ENCODE measurements around the gene IL20. TPM values are rescaled to one million over a fixed set of nuclear protein-coding genes. Genes with fewer than 3 reads are reported as not detected.
A peak's percentile ranks its signal among the peaks of the same experiment; 100 is the strongest.

Gene IL20, protein sequence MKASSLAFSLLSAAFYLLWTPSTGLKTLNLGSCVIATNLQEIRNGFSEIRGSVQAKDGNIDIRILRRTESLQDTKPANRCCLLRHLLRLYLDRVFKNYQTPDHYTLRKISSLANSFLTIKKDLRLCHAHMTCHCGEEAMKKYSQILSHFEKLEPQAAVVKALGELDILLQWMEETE
- not detected in 2 replicates for total RNA-seq (2021; fragmentation: NEBNext Ultra II Directional; extraction: Animal tissue kit (Norgen Biotek cat#: 25700))
- not detected in 2 replicates for polyA plus RNA-seq (2011; rRNA removed)
- not detected for polyA plus RNA-seq (2011; cell fraction: cytosol; rRNA removed)
- polyA plus RNA-seq (2011; cell fraction: nucleus; rRNA removed) = not detected
- polyA plus RNA-seq (2012, experiment 1 of 2) = not detected in 4 replicates
- polyA plus RNA-seq (2012, experiment 2 of 2) = not detected
- polyA plus RNA-seq (2013, experiment 1 of 2) = not detected
- polyA plus RNA-seq (2013, experiment 2 of 2) = not detected
- polyA minus RNA-seq (2011; rRNA and poly(A)+ RNA removed) = not detected in 2 replicates
- polyA minus RNA-seq (2011; cell fraction: cytosol; rRNA and poly(A)+ RNA removed) = not detected
- polyA minus RNA-seq (2011; cell fraction: nucleus; rRNA and poly(A)+ RNA removed) = not detected
- long read RNA-seq, experiment 1 = 0 reads
- long read RNA-seq, experiment 2 = 0 reads

DNA sequence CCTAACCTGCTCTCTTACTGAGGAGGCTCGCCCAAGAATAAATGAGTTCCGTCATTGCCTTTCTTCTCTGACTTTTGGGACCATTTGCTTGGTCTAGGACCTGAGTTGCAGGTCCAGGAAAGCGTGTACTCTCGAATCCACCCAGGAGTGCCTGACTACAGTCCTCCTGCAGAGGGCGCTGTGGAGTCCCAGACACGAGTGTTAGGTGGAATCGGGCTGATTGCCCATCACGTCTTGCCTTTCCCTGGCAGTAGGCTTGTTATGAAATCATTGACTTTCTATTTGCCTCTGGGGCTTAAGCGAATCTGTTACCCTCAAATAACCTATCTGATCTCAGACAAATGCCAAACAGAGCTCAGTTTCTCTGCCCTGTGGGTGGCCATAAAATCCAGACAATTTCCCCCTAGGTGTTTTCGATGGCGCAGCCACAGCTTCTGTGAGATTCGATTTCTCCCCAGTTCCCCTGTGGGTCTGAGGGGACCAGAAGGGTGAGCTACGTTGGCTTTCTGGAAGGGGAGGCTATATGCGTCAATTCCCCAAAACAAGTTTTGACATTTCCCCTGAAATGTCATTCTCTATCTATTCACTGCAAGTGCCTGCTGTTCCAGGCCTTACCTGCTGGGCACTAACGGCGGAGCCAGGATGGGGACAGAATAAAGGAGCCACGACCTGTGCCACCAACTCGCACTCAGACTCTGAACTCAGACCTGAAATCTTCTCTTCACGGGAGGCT, at the start of gene IL20:
IL20 (plus strand) TSS at position 685 of the 733 bp plus-strand sequence. CDS start 230 bp downstream, outside the sequence.
- H2AFZ ChIP-seq (ENCODE audit: low read length) = no peak within 1 kb of the TSS
- FAIRE-seq (peak; percentile 82), DNase-seq (ENCODE audit: low read depth in 1 of 2, low spot score in 2 of 2) (peak; percentile 43 to 96)
- no peaks in the 10 kb centered on the region for H3K4me1 ChIP-seq (replicated peaks in 1 of 4; ENCODE audit: control insufficient read depth in 3 of 4, insufficient read depth in 4 of 4, low read length in 3 of 4)
- H3K4ac ChIP-seq (replicated peaks; ENCODE audit: insufficient read length, low read depth, low read length) = no peak within 1 kb of the TSS
- no peak within 1 kb of the TSS for H2BK12ac ChIP-seq (ENCODE audit: low read depth, low read length)
- H3K9me3 ChIP-seq (ENCODE audit: insufficient read depth in 2 of 2, low read depth in 1 of 2, low read length in 1 of 2) = no peaks in the 10 kb centered on the region
- H3K23me2 ChIP-seq (ENCODE audit: low read depth, low read length) = no peaks in the 10 kb centered on the region
- no peak within 1 kb of the TSS for H3K23ac ChIP-seq (ENCODE audit: insufficient read length)
- no peak within 1 kb of the TSS for H3K4me2 ChIP-seq (ENCODE audit: insufficient read depth in 1 of 2, low read depth in 2 of 2, low read length in 2 of 2)
- no peak within 1 kb of the TSS for H3K14ac ChIP-seq (ENCODE audit: insufficient read length)
- no peaks in the 10 kb centered on the region for H3K79me2 ChIP-seq (ENCODE audit: control insufficient read depth in 1 of 2, insufficient read depth in 2 of 2, low read length in 2 of 2)
- no peak within 1 kb of the TSS for H3K18ac ChIP-seq (ENCODE audit: extremely low read depth, low read length)
- H2BK20ac ChIP-seq (ENCODE audit: low read length) = no peak within 1 kb of the TSS
- H3K27me3 ChIP-seq (replicated peaks in 1 of 4; ENCODE audit: control insufficient read depth in 3 of 4, extremely low read depth in 1 of 4, insufficient read depth in 3 of 4, low read length in 3 of 4) = peaks cover 0 to 2% (median 0%) of the 10 kb centered on the region in 4 experiments; a peak in 1 of 7 replicates
- no peak within 1 kb of the TSS for H4K5ac ChIP-seq (ENCODE audit: insufficient read length, low read depth, low read length)
- no peak within 1 kb of the TSS for H2BK5ac ChIP-seq (ENCODE audit: low read depth, low read length)
- no peak within 1 kb of the TSS for H2BK120ac ChIP-seq (replicated peaks; ENCODE audit: low read depth, low read length)
- no peaks in the 10 kb centered on the region for H3K79me1 ChIP-seq (ENCODE audit: low read depth, low read length)
- H3K9ac ChIP-seq (replicated peaks in 1 of 4; ENCODE audit: extremely low read depth in 1 of 4, low read depth in 3 of 4, low read length in 3 of 4) = no peak within 1 kb of the TSS
- no peak within 1 kb of the TSS for H2BK15ac ChIP-seq (ENCODE audit: low read length)
- H2AK5ac ChIP-seq (ENCODE audit: low read depth, low read length) = no peak within 1 kb of the TSS
- 54% methylated on average over 19 of the region's 19 CpGs; no CpG with 5 or more reads in 1 of the 2 experiments for WGBS, 2 experiments (ENCODE audit: extremely low coverage in 1 of 2, insufficient coverage in 1 of 2, insufficient read length in 1 of 2, insufficient replicate concordance in 2 of 2, low coverage in 1 of 2, low lambda C conversion rate in 2 of 2, missing lambda C conversion rate in 1 of 2)
- no peaks in the 10 kb centered on the region for H3K36me3 ChIP-seq (ENCODE audit: control insufficient read depth in 2 of 4, insufficient read depth in 4 of 4, low read length in 3 of 4)
- no peak within 1 kb of the TSS for H3K27ac ChIP-seq (ENCODE audit: low read depth, low read length)
- H4K91ac ChIP-seq (replicated peaks; ENCODE audit: insufficient read length, low read length) = no peak within 1 kb of the TSS
- no peak within 1 kb of the TSS for H3K56ac ChIP-seq (replicated peaks; ENCODE audit: insufficient read length, low read depth, low read length)
- H4K8ac ChIP-seq (ENCODE audit: extremely low read depth, insufficient read depth, low read length) = no peak within 1 kb of the TSS; the same call in 1 of the 2 replicates
- ChIA-PET POLR2A (ENCODE audit: partially characterized antibody) (no interaction called here), CTCF (ENCODE audit: partially characterized antibody) (interaction anchor here (0.7 to 5.7 kb wide), 52 partner anchors 8 to 846 kb away, joined by 3 to 49 read pairs (median 4); partner anchors contain the start of gene IL24)
- H3K4me3 ChIP-seq (ENCODE audit: extremely low read depth in 1 of 4, insufficient read depth in 2 of 4, low read depth in 3 of 4, low read length in 4 of 4) = no peak within 1 kb of the TSS
- H4K20me1 ChIP-seq (replicated peaks in 1 of 2; ENCODE audit: control insufficient read depth in 1 of 2, insufficient read depth in 2 of 2, low read length in 2 of 2) = no peaks in the 10 kb centered on the region
- peak in 1 of 2 experiments; percentile 84; a peak in 2 of 4 replicates for TF ChIP-seq HDAC2 (IDR thresholded peaks at IDR 0.05; ENCODE audit: borderline replicate concordance in 1 of 2, low read depth in 2 of 2, low read length in 2 of 2)
- TF ChIP-seq TAF1 (IDR thresholded peaks at IDR 0.05; ENCODE audit: low read depth, low read length) = 0 out of 2 replicates have a peak, but pooled peaks have one; percentile 12
- TF ChIP-seq BACH1 (IDR thresholded peaks at IDR 0.05; ENCODE audit: low read length) = peak; percentile 52
- no peak for TF ChIP-seq SP2 (IDR thresholded peaks at IDR 0.05; ENCODE audit: low read length)
- peak; percentile 32; the same call in 1 of the 2 replicates for TF ChIP-seq GABPA (IDR thresholded peaks at IDR 0.05; ENCODE audit: borderline replicate concordance, insufficient read depth, low read length)
- TF ChIP-seq TAF7 (optimal IDR thresholded peaks at IDR 0.05; ENCODE audit: borderline replicate concordance, low read depth, low read length) = no peak
- no peak for TF ChIP-seq RBBP5 (IDR thresholded peaks at IDR 0.05; ENCODE audit: borderline replicate concordance, low read depth, low read length)
- TF ChIP-seq CTBP2 (IDR thresholded peaks at IDR 0.05; ENCODE audit: borderline replicate concordance, insufficient read depth, insufficient read length, low read length) = no peak
- TF ChIP-seq YY1 (IDR thresholded peaks at IDR 0.05; ENCODE audit: low read depth, low read length) = peak; percentile 39; the same call in 1 of the 2 replicates

All from H1 (cell line).